NCI-H2029 (cell line): ENCODE data around the gene SMCO2.

Experiments
- DNase-seq: peaks from one replicate; lab custom pipeline; 2025; lab: John Stamatoyannopoulos, UW

SMCO2 gene

DNA sequence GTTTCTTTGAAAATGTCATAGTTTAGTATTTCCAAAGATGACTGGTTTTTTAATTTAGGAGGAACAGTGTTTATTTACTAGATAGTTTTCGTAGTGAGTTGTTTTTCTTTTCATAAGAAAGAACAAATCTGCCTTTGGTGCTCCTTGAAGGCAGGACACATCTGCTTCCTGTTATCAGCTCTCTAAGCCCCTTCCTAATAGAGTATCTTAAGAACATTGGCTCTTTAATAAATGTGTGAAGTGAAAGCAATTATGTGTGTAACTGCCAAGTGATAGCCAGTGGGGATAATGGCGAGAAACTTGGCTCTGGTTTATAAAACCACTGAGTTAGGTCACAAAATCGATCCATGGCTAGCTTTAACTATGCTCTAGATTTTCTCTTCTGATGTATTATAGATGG, 54.0 kb downstream of the SMCO2 start:
- no peak for DNase-seq

- no peak for DNase-seq
These were observed 55.5 kb downstream of the SMCO2 start for GRCh38 chr12:27502021-27502435.

GRCh38 chr12:27504507-27504906, 58.0 kb downstream of the SMCO2 start:
- DNase-seq, result no peak

DNA sequence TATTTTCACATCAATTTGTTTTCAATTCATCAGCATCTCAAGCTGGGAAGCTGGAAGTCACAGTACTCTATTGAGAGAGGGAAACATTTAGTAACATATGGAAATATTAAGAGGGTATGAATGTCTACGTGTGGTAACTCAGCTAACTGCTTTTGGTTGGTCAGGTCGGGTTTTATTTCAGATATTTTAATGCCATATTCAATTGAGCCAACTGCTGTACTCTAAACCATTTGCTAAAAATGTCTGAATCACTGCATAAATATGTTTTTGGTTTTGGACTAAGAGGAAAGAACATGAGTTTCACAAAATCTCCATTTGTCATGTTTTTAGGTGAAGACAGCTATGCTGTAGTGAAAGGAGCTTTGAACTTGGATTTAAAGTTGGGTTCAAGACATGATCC, 58.6 kb downstream of the SMCO2 start:
- DNase-seq, result no peak

DNA sequence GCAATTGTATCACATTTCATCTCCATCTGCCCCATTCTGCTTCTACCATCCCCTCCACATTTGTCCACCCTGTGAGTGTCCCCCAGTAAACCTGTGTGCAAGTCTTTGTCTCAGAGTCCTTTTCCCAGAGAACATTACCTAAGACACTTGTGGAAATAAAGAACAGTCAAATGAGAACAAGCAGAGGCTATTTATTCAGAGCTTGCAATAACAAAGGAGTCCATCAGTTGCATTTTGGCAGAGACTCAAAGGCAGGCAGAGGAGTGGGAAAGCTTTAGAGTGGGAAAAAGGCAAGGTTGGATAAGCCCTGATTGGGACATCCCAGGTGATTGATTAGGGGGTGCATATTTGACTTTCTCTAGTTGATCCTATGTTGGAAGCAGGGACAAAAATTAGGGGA, 59.2 kb downstream of the SMCO2 start:
- DNase-seq, result peak; percentile 22

GRCh38 chr12:27506645-27507189, 60.2 kb downstream of the SMCO2 start:
- DNase-seq, result no peak

- DNase-seq, result no peak
These were observed 62.3 kb downstream of the SMCO2 start for GRCh38 chr12:27508736-27509431.

GRCh38 chr12:27511031-27511722, 64.6 kb downstream of the SMCO2 start:
- no peak for DNase-seq

- DNase-seq, result no peak
These were observed 65.1 kb downstream of the SMCO2 start for GRCh38 chr12:27511723-27512045.

- no peak for DNase-seq
These were observed 66.8 kb downstream of the SMCO2 start for GRCh38 chr12:27513155-27513824.

DNA sequence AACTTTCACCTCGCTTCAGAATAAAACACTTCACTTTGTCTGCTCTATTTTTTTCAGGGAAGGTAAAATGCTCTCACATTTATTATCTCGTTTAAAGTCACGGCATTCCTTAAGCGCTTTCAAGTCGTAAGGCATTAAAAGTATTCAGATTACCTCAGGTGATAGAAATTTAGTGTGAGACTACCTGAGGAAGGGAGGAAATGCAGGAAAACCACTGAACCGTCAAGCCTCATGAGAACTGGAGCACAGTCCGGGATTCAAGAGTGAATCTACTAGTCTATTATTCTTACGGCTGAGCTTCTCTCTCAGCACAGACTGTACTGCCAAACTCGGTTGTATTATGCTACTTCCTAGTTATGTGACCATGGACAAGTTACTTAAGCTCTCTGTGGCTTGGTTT, 69.1 kb downstream of the SMCO2 start:
- no peak for DNase-seq

DNA sequence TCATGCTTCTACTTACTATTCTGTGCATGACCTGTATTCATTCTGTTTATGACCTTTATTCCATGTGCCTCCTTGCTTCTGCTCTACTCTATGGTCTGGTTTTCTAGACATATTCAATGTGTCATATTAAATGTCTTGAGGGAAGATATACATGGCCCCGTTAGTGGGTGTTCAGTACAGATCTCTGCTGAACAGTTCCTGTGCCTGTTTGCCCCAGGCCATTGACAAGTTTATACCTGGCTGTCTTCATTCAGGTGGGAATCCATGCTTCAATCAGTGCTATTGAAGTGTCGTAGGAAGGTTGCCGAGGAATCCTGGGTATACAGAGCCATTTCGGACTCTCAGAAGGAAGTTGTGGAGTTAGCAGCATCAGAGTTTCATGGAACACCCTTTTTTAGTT, 70.1 kb downstream of the SMCO2 start:
- DNase-seq, result no peak

DNA sequence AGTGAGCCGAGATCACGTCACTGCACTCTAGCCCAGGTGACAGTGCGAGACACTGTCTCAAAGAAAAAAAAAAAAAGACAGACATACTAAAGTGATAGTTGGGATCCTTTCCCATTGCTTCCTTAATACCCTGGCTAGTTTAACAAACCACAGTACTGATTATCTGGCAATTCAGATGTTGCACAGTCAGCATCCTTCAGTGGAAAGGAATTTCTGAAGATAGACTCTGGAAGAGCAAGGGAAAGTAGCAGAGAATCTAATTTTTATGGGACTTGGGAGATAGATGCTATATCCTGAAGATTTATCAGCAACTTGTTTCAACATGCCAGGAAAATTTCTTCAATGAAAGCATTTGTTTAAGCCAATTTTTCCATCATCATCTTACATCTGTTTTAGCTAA, 71.0 kb downstream of the SMCO2 start:
- DNase-seq, result no peak

DNA sequence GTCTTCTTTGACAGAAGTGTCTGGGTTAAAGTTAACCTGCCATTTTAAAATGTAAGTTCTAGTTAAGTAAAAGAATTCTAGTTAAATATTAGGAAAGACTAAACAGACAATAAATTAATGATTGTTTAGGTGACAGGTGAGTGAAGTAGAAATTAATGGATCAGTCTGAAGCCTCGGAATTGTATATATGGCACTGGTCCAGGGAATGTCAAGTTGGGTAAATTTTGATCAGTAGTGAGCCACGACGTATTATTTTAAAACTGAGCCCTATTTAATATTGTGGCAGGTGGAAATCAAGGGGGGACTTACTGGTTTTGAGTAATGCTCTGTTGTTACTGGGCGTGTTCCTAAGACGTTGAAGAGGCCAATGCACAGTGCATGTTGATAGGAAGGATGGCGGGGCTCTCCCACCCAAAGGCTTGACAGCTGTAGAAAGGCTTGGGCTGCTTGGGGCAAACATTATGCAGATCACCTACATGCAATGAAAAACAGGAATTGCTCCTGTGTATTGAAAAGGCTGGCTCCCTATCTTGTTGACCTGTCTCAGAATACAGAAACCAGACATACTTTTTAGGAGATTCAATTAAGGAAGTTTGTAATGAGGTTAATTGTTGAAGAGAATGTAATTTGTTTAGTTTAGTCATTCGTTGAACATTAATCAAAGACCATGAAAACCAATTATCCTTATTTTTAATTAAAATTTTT, 71.6 kb downstream of the SMCO2 start:
- DNase-seq, result no peak

DNA sequence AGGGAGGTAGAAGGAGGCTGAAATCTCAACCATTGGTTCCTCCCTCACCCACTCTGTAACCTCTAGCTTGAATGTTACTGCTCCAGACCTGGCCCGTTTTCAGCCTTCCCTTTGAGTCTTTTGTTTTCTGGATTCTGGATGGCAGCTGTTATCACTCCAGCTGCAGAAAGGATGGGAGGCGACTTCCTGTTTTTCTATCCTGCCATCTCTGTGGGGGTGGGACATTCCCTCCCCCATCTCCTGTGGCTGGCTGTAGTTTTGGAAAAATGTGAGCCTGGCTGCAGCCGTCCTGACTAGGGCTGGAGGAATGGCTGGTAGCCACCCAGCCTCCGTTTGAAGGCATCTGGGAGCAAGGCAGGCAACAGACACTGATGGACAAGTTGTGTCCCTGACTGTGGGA, 74.5 kb downstream of the SMCO2 start:
- DNase-seq, result peak; percentile 47

DNA sequence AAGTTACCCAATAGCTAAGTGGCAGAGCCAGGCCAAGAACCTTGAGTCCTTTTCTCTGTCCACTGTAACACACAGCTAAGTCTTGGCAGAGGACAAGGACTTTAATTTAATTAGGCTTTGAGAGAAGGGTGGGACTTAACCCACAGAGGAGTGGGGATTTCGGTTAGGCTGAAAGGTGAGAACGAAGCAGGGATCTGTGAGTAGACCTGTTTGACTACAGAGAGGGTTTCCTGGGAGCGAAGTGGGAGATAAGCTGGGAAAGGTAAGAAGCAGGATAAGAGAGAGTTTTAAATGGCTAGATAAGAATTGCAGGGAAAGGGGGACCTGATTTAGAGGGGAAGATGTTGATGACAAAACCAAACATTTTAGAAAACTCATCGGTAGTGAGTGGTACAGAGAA, 75.4 kb downstream of the SMCO2 start:
- no peak for DNase-seq

- no peak for DNase-seq
These were observed 76.7 kb downstream of the SMCO2 start for GRCh38 chr12:27523305-27523641.

DNA sequence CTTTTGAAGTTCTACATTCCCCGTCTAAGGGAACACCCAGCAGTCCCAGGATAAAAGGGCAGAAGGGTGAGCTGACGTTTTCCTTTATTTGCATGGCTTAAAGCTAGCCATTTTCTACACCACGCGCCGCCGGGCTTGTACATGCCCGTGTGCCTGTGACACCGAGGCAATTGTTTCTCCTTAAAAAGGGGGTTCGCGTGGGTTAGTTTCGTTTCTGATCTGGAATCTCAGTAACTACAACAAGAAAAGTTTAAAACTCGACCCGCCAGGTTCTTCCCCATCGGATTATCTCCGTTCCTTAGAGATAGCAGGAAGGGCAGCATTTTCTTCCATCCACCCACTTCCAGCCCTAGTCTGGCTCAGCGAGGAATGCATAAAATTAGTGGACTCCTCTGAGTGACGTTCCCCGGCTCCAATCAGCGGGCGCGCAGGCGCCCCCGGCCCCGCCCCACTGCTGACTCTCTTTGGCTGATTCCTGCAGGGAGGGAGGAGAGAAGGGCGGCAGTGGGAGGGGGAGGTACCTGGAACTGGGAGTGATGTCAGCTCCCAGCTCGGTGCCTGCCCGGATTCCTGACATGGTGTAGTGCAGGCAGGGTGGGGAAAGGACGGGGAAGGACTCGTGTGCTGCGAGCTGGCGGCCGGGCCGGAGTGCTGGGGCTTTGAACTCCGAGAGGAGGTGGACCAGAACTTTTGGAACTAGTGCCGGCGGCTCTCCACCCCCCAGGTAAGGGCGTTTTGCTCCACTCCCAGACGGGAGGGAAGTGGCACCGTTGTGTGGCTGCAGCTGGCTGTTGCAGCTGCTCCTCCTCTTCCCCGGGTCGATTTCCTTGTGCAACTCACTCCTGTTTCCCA, 77.3 kb downstream of the SMCO2 start, which contains the start of gene PPFIBP1:
PPFIBP1 (plus strand) TSS at position 565 of the 852 bp plus-strand sequence. CDS start 109,191 bp downstream, outside the sequence.
- peak; percentile 93 for DNase-seq

DNA sequence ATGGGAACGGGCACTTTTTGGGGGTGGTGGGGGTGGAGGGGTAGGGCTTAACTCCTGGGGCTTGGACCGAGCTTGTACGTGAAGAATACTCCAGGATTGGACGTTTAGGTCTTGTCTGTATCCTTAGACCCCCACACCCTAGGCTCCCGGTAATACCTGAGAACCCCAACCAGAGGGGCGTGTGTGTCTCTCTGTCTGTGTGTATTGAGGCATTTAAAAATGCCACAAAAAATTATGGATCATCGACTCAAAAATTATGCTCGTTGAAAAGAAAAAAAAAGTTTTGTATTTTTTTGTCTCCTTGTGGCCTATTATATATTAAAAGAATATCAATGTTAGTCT, 77.9 kb downstream of the SMCO2 start:
- DNase-seq, result no peak

DNA sequence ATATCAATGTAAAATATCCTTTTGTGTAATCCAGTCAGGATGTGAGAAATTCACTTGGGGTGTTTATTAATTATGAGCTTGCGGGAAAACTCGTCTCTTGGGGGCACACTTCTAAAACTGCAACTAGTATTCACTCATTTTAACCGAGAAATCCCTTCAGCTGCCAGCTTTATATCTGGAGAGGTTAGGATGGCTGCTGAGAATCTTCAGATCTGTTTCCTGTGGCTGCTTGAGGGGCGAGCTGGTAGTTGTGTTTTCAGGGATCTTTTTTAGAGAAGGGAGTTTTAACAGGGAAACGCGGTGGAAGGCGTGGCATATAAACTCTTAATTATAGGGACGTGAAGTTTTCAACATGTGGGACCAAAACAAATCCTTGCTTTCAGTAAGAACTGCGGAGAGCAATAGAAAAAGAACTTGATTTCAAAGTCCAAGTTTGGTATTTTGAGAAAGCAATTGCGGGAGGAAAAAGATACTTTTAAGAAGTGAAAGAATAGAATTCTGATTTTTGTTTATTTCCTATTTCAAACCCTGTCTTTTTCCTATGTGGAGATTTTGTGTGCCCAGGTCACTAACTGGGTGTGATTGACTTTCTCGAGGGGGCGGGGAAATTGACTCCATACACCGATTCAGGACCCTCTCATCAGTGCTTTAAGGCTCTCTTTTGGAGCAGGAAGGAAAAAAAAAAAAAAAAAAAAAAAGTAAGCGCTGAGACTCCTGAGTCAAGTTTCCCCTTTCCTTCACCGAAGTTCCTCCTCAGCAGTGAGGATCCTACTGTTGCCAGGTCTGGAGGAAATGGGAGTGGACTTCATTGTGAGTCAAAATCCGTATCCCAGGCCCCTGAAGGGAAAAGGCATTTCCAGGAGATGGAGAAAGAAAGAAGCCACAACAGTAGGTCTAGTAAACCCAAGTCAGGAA, 78.6 kb downstream of the SMCO2 start:
- no peak for DNase-seq

DNA sequence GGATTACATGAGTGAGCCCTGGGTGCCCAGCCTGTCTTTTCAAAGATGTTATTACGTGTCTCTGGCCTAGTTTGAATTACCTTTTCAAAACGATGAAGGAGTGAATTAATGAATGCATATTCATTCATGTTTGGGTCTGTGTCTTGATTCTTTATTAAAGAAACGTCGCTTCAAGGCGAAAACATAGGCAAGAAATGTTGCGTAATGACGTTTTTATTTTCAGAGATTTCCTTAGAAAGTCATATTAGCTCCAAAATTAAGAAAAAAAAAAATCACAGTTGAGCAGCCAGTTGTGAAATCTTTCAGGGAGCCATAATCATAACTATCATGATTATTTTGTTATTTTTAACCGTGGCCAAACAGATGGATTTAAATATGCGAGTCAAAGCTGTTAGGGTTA, 81.0 kb downstream of the SMCO2 start:
- DNase-seq, result no peak
